ENCODE data around the gene USP31.

The USP31 gene

GRCh38 chr16:23141033-23141432 lies 8.2 kb downstream of the USP31 start:
- no peak for DNase-seq (ENCODE audit: low read depth in 1 of 2, low spot score in 1 of 2)
- in situ Hi-C loops (cut with HindIII; ENCODE audit: low pct_unique_long_range_greater_than_20kb, low sequenced_read_pairs): no loop called here
- TF ChIP-seq JUND (IDR thresholded peaks at IDR 0.05; ENCODE audit: low read depth): no peak

GRCh38 chr16:23140107-23140506 lies 9.1 kb downstream of the USP31 start:
- DNase-seq (ENCODE audit: low read depth in 1 of 2, low spot score in 1 of 2): no peak
- no peak for TF ChIP-seq JUND (IDR thresholded peaks at IDR 0.05; ENCODE audit: low read depth)
- in situ Hi-C loops (cut with HindIII; ENCODE audit: low pct_unique_long_range_greater_than_20kb, low sequenced_read_pairs): no loop called here

DNA sequence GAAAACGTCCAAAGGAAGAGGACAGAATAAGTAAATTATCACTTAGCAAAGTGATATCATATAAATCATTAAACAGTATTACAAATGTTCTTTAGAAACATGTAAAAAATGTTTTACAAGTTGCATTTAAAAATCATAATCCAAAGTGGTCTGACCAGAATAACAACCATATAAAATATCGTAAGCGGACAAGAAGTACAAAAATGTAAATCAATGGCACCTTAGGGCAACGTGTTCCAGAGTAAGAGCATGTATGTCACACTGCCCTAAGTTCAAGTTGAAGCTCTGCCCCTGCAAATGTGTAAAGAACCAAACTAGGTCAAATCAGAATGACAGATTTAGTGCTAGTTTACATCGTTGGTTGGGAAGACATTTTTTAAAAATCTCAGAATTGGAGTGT lies 11.4 kb downstream of the USP31 start:
- DNase-seq (ENCODE audit: low read depth in 1 of 2, low spot score in 1 of 2): peak in 1 of 2 experiments; percentile 57
- in situ Hi-C loops (cut with HindIII; ENCODE audit: low pct_unique_long_range_greater_than_20kb, low sequenced_read_pairs): no loop called here

GRCh38 chr16:23137256-23137655 lies 12.0 kb downstream of the USP31 start:
- TF ChIP-seq JUND (IDR thresholded peaks at IDR 0.05; ENCODE audit: low read depth): no peak
- in situ Hi-C loops (cut with HindIII; ENCODE audit: low pct_unique_long_range_greater_than_20kb, low sequenced_read_pairs): no loop called here
- no peak for DNase-seq (ENCODE audit: low read depth in 1 of 2, low spot score in 1 of 2)

More for the DNA sequence above, 11.4 kb downstream of the USP31 start:
- TF ChIP-seq JUND (IDR thresholded peaks at IDR 0.05; ENCODE audit: low read depth): no peak

GRCh38 chr16:23134274-23134673 lies 15.0 kb downstream of the USP31 start:
- in situ Hi-C loops (cut with HindIII; ENCODE audit: low pct_unique_long_range_greater_than_20kb, low sequenced_read_pairs): no loop called here
- no peak for DNase-seq (ENCODE audit: low read depth in 1 of 2, low spot score in 1 of 2)
- no peak for TF ChIP-seq JUND (IDR thresholded peaks at IDR 0.05; ENCODE audit: low read depth)

GRCh38 chr16:23132775-23133463 lies 16.3 kb downstream of the USP31 start:
- DNase-seq (ENCODE audit: low read depth in 1 of 2, low spot score in 1 of 2): no peak
- in situ Hi-C loops (cut with HindIII; ENCODE audit: low pct_unique_long_range_greater_than_20kb, low sequenced_read_pairs): no loop called here
- no peak for TF ChIP-seq JUND (IDR thresholded peaks at IDR 0.05; ENCODE audit: low read depth)

GRCh38 chr16:23131931-23132621 lies 17.2 kb downstream of the USP31 start:
- no peak for TF ChIP-seq JUND (IDR thresholded peaks at IDR 0.05; ENCODE audit: low read depth)
- in situ Hi-C loops (cut with HindIII; ENCODE audit: low pct_unique_long_range_greater_than_20kb, low sequenced_read_pairs): no loop called here
- no peak for DNase-seq (ENCODE audit: low read depth in 1 of 2, low spot score in 1 of 2)

GRCh38 chr16:23131436-23131835 lies 17.8 kb downstream of the USP31 start:
- in situ Hi-C loops (cut with HindIII; ENCODE audit: low pct_unique_long_range_greater_than_20kb, low sequenced_read_pairs): no loop called here
- DNase-seq (ENCODE audit: low read depth in 1 of 2, low spot score in 1 of 2): no peak
- no peak for TF ChIP-seq JUND (IDR thresholded peaks at IDR 0.05; ENCODE audit: low read depth)

DNA sequence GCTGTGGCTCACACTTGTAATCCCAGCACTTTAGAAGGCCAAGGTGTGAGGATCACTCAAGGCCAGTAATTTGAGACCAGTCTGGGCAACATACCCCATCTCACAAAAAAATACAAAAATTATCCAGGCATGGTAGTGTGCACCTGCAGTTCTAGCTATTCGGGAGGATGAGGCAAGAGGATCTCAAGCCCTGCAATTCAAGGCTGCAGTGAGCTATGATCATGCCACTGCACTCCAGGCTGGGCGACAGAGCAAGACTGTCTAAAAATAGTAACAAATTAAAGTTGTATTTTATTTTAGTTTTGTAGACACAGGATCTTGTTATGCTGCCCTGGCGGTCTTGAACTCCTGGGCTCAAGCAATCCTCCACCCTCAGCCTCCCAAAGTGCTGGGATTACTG lies 18.2 kb downstream of the USP31 start:
- in situ Hi-C loops (cut with HindIII; ENCODE audit: low pct_unique_long_range_greater_than_20kb, low sequenced_read_pairs): no loop called here
- no peak for TF ChIP-seq JUND (IDR thresholded peaks at IDR 0.05; ENCODE audit: low read depth)
- DNase-seq (ENCODE audit: low read depth in 1 of 2, low spot score in 1 of 2): no peak

DNA sequence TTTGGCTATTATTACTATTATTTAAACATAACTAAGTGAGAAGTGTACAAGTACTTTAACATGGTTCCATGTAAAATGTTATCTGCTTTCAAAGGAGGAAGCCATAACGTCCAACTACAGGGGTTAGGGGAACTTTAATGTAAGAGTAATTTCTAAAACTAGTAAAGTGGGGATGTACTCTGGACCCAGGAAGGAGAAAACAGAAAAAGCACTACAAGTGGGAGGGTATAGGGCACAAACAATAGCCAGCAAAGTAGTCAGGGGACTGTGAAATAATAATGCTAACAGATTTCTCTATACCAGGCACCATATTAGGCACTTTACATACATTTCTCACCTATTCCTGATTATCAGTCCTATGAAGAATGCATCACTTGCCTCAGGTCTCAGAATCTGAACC lies 19.6 kb downstream of the USP31 start:
- no peak for TF ChIP-seq JUND (IDR thresholded peaks at IDR 0.05; ENCODE audit: low read depth)
- no peak for DNase-seq (ENCODE audit: low read depth in 1 of 2, low spot score in 1 of 2)
- in situ Hi-C loops (cut with HindIII; ENCODE audit: low pct_unique_long_range_greater_than_20kb, low sequenced_read_pairs): no loop called here

DNA sequence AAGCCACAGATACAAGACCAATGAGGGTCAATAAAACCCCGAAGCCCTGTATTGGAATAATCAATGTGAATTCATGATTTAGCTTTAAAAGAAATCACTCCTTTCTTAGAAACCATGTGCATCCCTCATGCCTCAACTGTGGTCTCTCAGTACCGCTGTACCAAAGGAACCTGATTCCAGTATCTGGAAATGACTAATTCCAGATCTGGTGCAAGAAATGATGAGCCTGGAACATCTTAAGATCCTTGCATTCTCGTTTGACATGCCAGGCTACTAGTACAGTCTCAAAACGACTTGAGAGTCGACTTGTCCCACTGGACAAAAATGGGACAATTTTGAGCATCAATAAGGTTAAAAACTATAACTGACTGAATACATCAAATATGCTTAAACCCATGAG lies 21.2 kb downstream of the USP31 start:
- DNase-seq (ENCODE audit: low read depth in 1 of 2, low spot score in 1 of 2): no peak
- in situ Hi-C loops (cut with HindIII; ENCODE audit: low pct_unique_long_range_greater_than_20kb, low sequenced_read_pairs): no loop called here
- no peak for TF ChIP-seq JUND (IDR thresholded peaks at IDR 0.05; ENCODE audit: low read depth)

DNA sequence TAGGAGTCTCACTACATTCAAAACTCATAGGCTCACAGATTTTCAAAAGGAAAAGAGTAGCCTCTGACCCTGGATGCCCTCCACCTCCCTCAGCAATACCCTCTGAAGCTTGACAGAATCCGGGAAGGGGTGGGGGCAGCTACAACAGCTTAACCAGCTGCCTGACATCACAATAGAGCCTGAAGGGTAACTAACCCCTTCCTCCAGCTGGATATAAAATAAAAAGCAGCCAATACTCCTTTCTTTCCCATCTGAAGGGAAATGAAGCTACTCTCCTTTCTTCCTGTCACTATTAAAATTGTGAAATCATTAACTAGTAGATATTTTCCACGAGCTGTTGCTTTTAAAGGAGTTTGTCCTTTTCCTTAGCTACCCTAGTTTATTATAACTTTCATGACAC lies 24.0 kb downstream of the USP31 start:
- in situ Hi-C loops (cut with HindIII; ENCODE audit: low pct_unique_long_range_greater_than_20kb, low sequenced_read_pairs): no loop called here
- no peak for TF ChIP-seq JUND (IDR thresholded peaks at IDR 0.05; ENCODE audit: low read depth)
- no peak for DNase-seq (ENCODE audit: low read depth in 1 of 2, low spot score in 1 of 2)

DNA sequence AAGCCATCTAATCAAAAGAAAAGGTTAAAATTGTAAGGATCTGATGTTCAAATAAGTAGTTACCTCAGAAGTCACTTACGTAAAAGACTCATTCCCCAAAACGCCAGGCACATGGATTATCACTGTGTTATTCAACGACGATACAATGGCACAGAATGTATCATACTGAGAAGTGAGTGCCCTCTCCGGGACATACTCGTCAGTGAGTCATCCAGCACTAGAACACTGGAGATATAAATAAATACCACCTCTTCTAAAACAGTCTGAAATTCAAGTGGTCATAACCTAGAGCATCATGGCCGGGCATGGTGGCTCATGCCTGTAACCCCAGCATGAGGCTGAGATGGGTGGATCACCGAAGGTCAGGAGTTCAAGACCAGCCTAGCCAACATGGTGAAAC lies 24.9 kb downstream of the USP31 start:
- in situ Hi-C loops (cut with HindIII; ENCODE audit: low pct_unique_long_range_greater_than_20kb, low sequenced_read_pairs): no loop called here
- DNase-seq (ENCODE audit: low read depth in 1 of 2, low spot score in 1 of 2): no peak
- no peak for TF ChIP-seq JUND (IDR thresholded peaks at IDR 0.05; ENCODE audit: low read depth)

All from T47D (cell line).